Measurements from ENCODE around the gene KDR. TPM values are rescaled to one million over a fixed set of nuclear protein-coding genes. Genes with fewer than 3 reads are reported as not detected.

Gene KDR
- total and polyA plus RNA-seq, 2 donors (not counting 1 experiment from before 2014, with no cell fraction given) = not detected

DNA sequence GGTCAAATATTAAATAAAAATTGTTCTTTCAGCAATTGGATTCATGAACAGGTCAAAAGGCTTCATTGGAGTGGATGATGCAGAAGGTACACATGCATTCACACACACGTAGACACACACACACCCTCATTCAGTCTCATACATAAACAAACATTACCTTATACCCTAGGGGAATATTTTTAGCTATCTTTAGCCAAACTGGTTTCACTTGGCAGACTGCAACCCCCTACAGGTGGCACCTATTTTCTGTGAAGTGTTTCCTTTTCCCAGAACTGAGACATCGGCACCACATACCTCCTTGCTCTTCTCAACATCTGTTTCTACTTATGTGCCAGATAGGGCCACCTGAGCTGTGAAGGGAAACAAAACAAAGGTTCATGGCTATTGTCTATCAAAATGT, 18.5 kb upstream of the KDR start:
- Histone ChIP-seq H4K20me1 (ENCODE audit: control insufficient read depth, insufficient read depth, low read length, poor library complexity, severe bottlenecking) (no peaks in the 10 kb centered on the region), H3K79me2 (ENCODE audit: control insufficient read depth, insufficient read depth, low read length) (no peaks in the 10 kb centered on the region), H3K4me1 (ENCODE audit: control insufficient read depth in 2 of 2, insufficient read depth in 2 of 2, low read length in 2 of 2) (no peaks in the 10 kb centered on the region), H3K9ac (ENCODE audit: low read length) (no peak overlapping the region), H3K36me3 (replicated peaks in 1 of 2; ENCODE audit: control extremely low read depth in 1 of 2, control insufficient read depth in 1 of 2, extremely low read depth in 1 of 2, insufficient read depth in 2 of 2, low read length in 1 of 2) (no peaks in the 10 kb centered on the region), H2AFZ (ENCODE audit: insufficient read depth, low read depth, low read length, poor library complexity, severe bottlenecking) (no peak overlapping the region), H3K27me3 (replicated peaks in 1 of 4; ENCODE audit: control extremely low read depth in 1 of 4, control insufficient read depth in 3 of 4, insufficient read depth in 4 of 4, low read length in 3 of 4) (no peaks in the 10 kb centered on the region), H3K9me3 (ENCODE audit: control extremely low read depth in 1 of 3, control insufficient read depth in 2 of 3, insufficient read depth in 1 of 3, low read length in 2 of 3) (no peaks in the 10 kb centered on the region), H3K4me3 (ENCODE audit: control extremely low read depth in 1 of 5, extremely low read depth in 1 of 5, insufficient read depth in 1 of 5, low read depth in 2 of 5, low read length in 4 of 5) (no peak overlapping the region), H3K4me2 (replicated peaks; ENCODE audit: low read depth, low read length, poor library complexity, severe bottlenecking) (no peak overlapping the region), H3K27ac (ENCODE audit: low read length in 2 of 2) (no peak overlapping the region)
- H3K27me3 Mint-ChIP-seq = no peaks in the 10 kb centered on the region
- DNase-seq (no peak), ATAC-seq (ENCODE audit: low read depth) (no peak)
- H3K4me3 Mint-ChIP-seq = no peak overlapping the region
- ChIA-PET POLR2A (no interaction called here), CTCF (interaction anchor here (0.6 kb wide), 1 partner anchor 41 kb away, joined by 3 read pairs; no protein-coding TSS in a partner anchor)
- no peaks in the 10 kb centered on the region for H3K4me1 Mint-ChIP-seq
- no peak overlapping the region for H3K27ac Mint-ChIP-seq
- no peaks in the 10 kb centered on the region for H3K9me3 Mint-ChIP-seq (ENCODE audit: insufficient read depth)
- WGBS (ENCODE audit: insufficient coverage) = 83% methylated on average over 2 of the region's 2 CpGs
- TF ChIP-seq, protein P1, sequence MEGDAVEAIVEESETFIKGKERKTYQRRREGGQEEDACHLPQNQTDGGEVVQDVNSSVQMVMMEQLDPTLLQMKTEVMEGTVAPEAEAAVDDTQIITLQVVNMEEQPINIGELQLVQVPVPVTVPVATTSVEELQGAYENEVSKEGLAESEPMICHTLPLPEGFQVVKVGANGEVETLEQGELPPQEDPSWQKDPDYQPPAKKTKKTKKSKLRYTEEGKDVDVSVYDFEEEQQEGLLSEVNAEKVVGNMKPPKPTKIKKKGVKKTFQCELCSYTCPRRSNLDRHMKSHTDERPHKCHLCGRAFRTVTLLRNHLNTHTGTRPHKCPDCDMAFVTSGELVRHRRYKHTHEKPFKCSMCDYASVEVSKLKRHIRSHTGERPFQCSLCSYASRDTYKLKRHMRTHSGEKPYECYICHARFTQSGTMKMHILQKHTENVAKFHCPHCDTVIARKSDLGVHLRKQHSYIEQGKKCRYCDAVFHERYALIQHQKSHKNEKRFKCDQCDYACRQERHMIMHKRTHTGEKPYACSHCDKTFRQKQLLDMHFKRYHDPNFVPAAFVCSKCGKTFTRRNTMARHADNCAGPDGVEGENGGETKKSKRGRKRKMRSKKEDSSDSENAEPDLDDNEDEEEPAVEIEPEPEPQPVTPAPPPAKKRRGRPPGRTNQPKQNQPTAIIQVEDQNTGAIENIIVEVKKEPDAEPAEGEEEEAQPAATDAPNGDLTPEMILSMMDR (IDR thresholded peaks at IDR 0.05) = no peak
- no peak for TF ChIP-seq EZH2 (IDR thresholded peaks at IDR 0.05; ENCODE audit: borderline replicate concordance, insufficient read depth, low read depth, low read length, poor library complexity, severe bottlenecking)
- intact Hi-C loops (cut with micrococcal nuclease) = no loop called here

DNA sequence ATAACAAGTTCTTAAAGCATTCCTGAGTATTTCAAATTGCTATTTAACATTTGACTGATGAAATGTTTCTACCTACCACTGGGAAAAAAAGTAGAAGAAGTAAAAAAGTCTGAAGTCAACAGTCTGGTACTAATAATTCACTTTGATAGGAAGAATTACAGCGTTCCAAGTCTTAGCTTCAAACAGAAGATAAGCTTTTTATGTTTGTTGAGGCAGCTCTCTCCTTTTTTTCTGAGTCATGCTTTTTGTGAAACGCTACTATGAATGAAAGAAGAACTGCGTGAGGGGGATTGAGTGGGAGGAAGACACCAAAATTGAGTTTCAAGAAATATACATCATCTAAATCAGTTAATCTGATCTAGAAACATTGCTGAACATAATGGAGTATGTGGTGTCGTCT, 13.0 kb upstream of the KDR start:
- no peaks in the 10 kb centered on the region for H3K4me1 ChIP-seq (ENCODE audit: control insufficient read depth in 2 of 2, insufficient read depth in 2 of 2, low read length in 2 of 2)
- H3K4me2 ChIP-seq (replicated peaks; ENCODE audit: low read depth, low read length, poor library complexity, severe bottlenecking) = no peak overlapping the region
- H3K27me3 ChIP-seq (replicated peaks in 1 of 4; ENCODE audit: control extremely low read depth in 1 of 4, control insufficient read depth in 3 of 4, insufficient read depth in 4 of 4, low read length in 3 of 4) = no peaks in the 10 kb centered on the region
- H3K27me3 Mint-ChIP-seq = no peaks in the 10 kb centered on the region
- ATAC-seq (ENCODE audit: low read depth) (no peak), DNase-seq (no peak)
- H3K4me3 Mint-ChIP-seq = no peak overlapping the region
- intact Hi-C loops (cut with micrococcal nuclease) = no loop called here
- no peak for TF ChIP-seq EZH2 (IDR thresholded peaks at IDR 0.05; ENCODE audit: borderline replicate concordance, insufficient read depth, low read depth, low read length, poor library complexity, severe bottlenecking)
- TF ChIP-seq, protein P1 (IDR thresholded peaks at IDR 0.05) = no peak
- ChIA-PET POLR2A (no interaction called here), CTCF (interaction anchor here (0.5 kb wide), 1 partner anchor 538 kb away, joined by 4 read pairs; no protein-coding TSS in a partner anchor)
- H3K36me3 ChIP-seq (replicated peaks in 1 of 2; ENCODE audit: control extremely low read depth in 1 of 2, control insufficient read depth in 1 of 2, extremely low read depth in 1 of 2, insufficient read depth in 2 of 2, low read length in 1 of 2) = no peaks in the 10 kb centered on the region
- no peak overlapping the region for H2AFZ ChIP-seq (ENCODE audit: insufficient read depth, low read depth, low read length, poor library complexity, severe bottlenecking)
- H3K27ac ChIP-seq (ENCODE audit: low read length in 2 of 2) = no peak overlapping the region
- H3K4me1 Mint-ChIP-seq = no peaks in the 10 kb centered on the region
- H3K27ac Mint-ChIP-seq = no peak overlapping the region
- H3K9me3 Mint-ChIP-seq (ENCODE audit: insufficient read depth) = no peaks in the 10 kb centered on the region
- no peak overlapping the region for H3K4me3 ChIP-seq (ENCODE audit: control extremely low read depth in 1 of 5, extremely low read depth in 1 of 5, insufficient read depth in 1 of 5, low read depth in 2 of 5, low read length in 4 of 5)
- 40% methylated on average over 1 of the region's 4 CpGs for WGBS (ENCODE audit: insufficient coverage)
- no peaks in the 10 kb centered on the region for H3K79me2 ChIP-seq (ENCODE audit: control insufficient read depth, insufficient read depth, low read length)
- H3K9ac ChIP-seq (ENCODE audit: low read length) = no peak overlapping the region
- no peaks in the 10 kb centered on the region for H4K20me1 ChIP-seq (ENCODE audit: control insufficient read depth, insufficient read depth, low read length, poor library complexity, severe bottlenecking)
- no peaks in the 10 kb centered on the region for H3K9me3 ChIP-seq (ENCODE audit: control extremely low read depth in 1 of 3, control insufficient read depth in 2 of 3, insufficient read depth in 1 of 3, low read length in 2 of 3)

Data from B cell (primary cell).